ENCODE data around the gene ANKS1A. TPM values are rescaled to one million over a fixed set of nuclear protein-coding genes. Genes with fewer than 3 reads are reported as not detected.

ANKS1A gene
- total RNA-seq, 1 experiment from 2014 or later, result 26.5 TPM

DNA sequence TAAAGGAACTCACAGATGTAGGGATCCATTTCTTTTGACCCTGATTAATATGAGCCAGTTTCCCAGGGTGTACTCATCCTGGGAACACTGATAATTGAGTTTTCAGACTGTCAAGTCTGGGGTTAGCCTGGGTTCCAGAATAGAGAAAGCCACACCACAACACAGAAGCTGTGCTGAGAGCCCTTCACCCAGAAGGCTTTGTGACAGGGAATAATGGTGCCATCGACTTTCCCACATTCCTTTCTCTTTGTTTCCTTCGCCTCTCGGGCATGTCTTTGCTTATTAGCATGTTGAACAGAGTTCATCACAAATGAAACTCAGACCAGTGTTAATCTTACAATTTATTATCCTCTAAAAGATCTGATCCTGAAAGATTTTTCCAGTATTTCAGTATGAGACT, 157.0 kb downstream of the ANKS1A start:
- Histone ChIP-seq H4K5ac (ENCODE audit: insufficient read length, low read depth, low read length) (no peak overlapping the region), H3K27me3 (ENCODE audit: insufficient read depth, low read length) (no peaks in the 10 kb centered on the region), H3K79me1 (ENCODE audit: insufficient read depth, low read depth, low read length, poor library complexity, severe bottlenecking) (no peaks in the 10 kb centered on the region), H3K4ac (ENCODE audit: low read depth, low read length) (no peak overlapping the region), H2AFZ (ENCODE audit: low read length) (no peak overlapping the region), H3K79me2 (ENCODE audit: insufficient read depth, low read length) (no peaks in the 10 kb centered on the region), H4K20me1 (ENCODE audit: control insufficient read depth, insufficient read depth, insufficient read length) (no peaks in the 10 kb centered on the region), H3K27ac (ENCODE audit: insufficient read length, low read depth, low read length) (no peak overlapping the region), H3K23me2 (ENCODE audit: insufficient read length, low read depth, low read length, poor library complexity, severe bottlenecking) (no peaks in the 10 kb centered on the region), H3K9ac (ENCODE audit: extremely low read depth, insufficient read length, low read length) (no peak overlapping the region), H3K4me1 (ENCODE audit: insufficient read depth, low read length) (peaks cover 28% of the 10 kb centered on the region), H3T11ph (ENCODE audit: low read length) (no peak overlapping the region), H2AK5ac (ENCODE audit: insufficient read length, low read length) (no peak overlapping the region), H2BK20ac (ENCODE audit: low read depth, low read length, poor library complexity, severe bottlenecking) (no peak overlapping the region), H2BK12ac (ENCODE audit: insufficient read length, low read depth, low read length) (no peak overlapping the region), H3K18ac (ENCODE audit: insufficient read length, low read depth, low read length) (no peak overlapping the region), H3K23ac (ENCODE audit: insufficient read length, low read depth, low read length) (no peak overlapping the region), H3K4me2 (ENCODE audit: insufficient read depth, insufficient read length, low read length) (no peak overlapping the region), H2BK15ac (ENCODE audit: low read depth, low read length) (no peak overlapping the region), H4K8ac (replicated peaks; ENCODE audit: insufficient read length, low read depth, low read length) (no peak overlapping the region), H2BK120ac (ENCODE audit: low read depth, low read length, poor library complexity, severe bottlenecking) (no peak overlapping the region), H3K9me3 (ENCODE audit: control insufficient read depth, low read depth, low read length) (no peaks in the 10 kb centered on the region), H2BK5ac (ENCODE audit: insufficient read length, low read length) (no peak overlapping the region), H4K91ac (ENCODE audit: insufficient read length, low read depth, low read length) (no peak overlapping the region), H3K14ac (ENCODE audit: insufficient read depth, low read length) (no peak overlapping the region), H3K56ac (ENCODE audit: insufficient read length, low read depth, low read length) (no peak overlapping the region)
- H3K27ac Mint-ChIP-seq, result peak overlapping the region in 2 of 3 experiments; percentile 60 to 74; a peak in 4 of 7 replicates
- H3K27me3 Mint-ChIP-seq (ENCODE audit: low read depth), result no peaks in the 10 kb centered on the region
- no CpG with 5 or more reads among the region's 3 CpGs for WGBS (ENCODE audit: extremely low coverage, insufficient read length, low lambda C conversion rate)
- H3K4me1 Mint-ChIP-seq, result no peaks in the 10 kb centered on the region; a peak in 3 of 4 replicates
- no peak for DNase-seq
- peaks cover 0 to 9% (median 0%) of the 10 kb centered on the region in 3 experiments; a peak in 2 of 7 replicates for H3K36me3 Mint-ChIP-seq (ENCODE audit: insufficient read depth in 1 of 3, low read depth in 3 of 3)
- no peak overlapping the region for H3K4me3 Mint-ChIP-seq
- H3K9me3 Mint-ChIP-seq, result no peaks in the 10 kb centered on the region
- no peak for TF ChIP-seq CTCF (conservative IDR thresholded peaks at IDR 0.05)

Data from H9 (cell line).